SK-N-SH (cell line): ENCODE results near the gene MBD3L2. TPM values are rescaled to one million over a fixed set of nuclear protein-coding genes. Genes with fewer than 3 reads are reported as not detected.

ENCODE experiments used
- CTCF ChIA-PET: fragments of 300-600, 350-600 bp; formaldehyde crosslinking; extraction: SDS; loops from one replicate; lab custom pipeline; 2021; lab: Yijun Ruan, JAX
- POLR2A ChIA-PET: fragments of 350-600 bp; sonication (Branson Sonifier 250); formaldehyde crosslinking; extraction: SDS; loops from one replicate; lab custom pipeline; 2020; ENCODE audit warnings: antibody characterized with exemption, inconsistent platforms; lab: Yijun Ruan, JAX
- DNase-seq: peaks from one replicate; pipeline ENCODE4 v3.0.0; 2012
- H2AFZ ChIP-seq: fragments of 200-600 bp; sonication (generic); 2 replicates; pipeline ENCODE4 v1.8.1; 2016; ENCODE audit warnings: antibody characterized with exemption, mild to moderate bottlenecking, low read depth
- H3F3A ChIP-seq: fragments of 200-600 bp; sonication (generic); replicated peaks from 2 replicates; pipeline ENCODE3; 2016; ENCODE audit warnings: antibody characterized with exemption, mild to moderate bottlenecking; ENCODE audit not compliant: insufficient read depth
- H3K27ac ChIP-seq, 2 experiments: fragments of 200-500 bp in 1 of 2; fragments of 200-600 bp in 1 of 2; sonication (Bioruptor generic) in 1 of 2; sonication (generic), shearing (Covaris generic) in 1 of 2; 2 replicates each; pipeline versions ENCODE4 v1.5.1 to v1.6.1; 2014 to 2016; ENCODE audit warnings: low read depth in 2 of 2, inconsistent platforms in 1 of 2, low read length in 1 of 2, mild to moderate bottlenecking in 1 of 2, mixed read lengths in 1 of 2
- H3K27me3 ChIP-seq: fragments of 200-600 bp; sonication (generic), shearing (Covaris generic); 2 replicates; pipeline ENCODE4 v1.6.1; 2016; ENCODE audit warnings: mixed run types; ENCODE audit not compliant: insufficient read depth
- H3K36me3 ChIP-seq, 2 experiments: fragments of 200-500 bp in 1 of 2; fragments of 200-600 bp in 1 of 2; sonication (Bioruptor generic) in 1 of 2; sonication (generic) in 1 of 2; replicated peaks in 1 of 2; 2 replicates each; pipeline versions ENCODE3 to v1.5.1; 2014 to 2016; ENCODE audit warnings: low read length in 1 of 2, mild to moderate bottlenecking in 1 of 2; ENCODE audit not compliant: insufficient read depth in 2 of 2, control insufficient read depth in 1 of 2
- H3K4me1 ChIP-seq, 2 experiments: fragments of 200-500 bp in 1 of 2; fragments of 200-600 bp in 1 of 2; sonication (Bioruptor generic) in 1 of 2; sonication (generic), shearing (Covaris generic) in 1 of 2; 2 replicates each; pipeline versions ENCODE4 v1.5.1 to v1.6.1; 2014 to 2016; ENCODE audit warnings: low read depth in 1 of 2, low read length in 1 of 2, mixed run types in 1 of 2; ENCODE audit not compliant: insufficient read depth in 2 of 2, control insufficient read depth in 1 of 2
- H3K4me2 ChIP-seq: fragments of 200-600 bp; sonication (generic), shearing (Covaris generic); 2 replicates; pipeline ENCODE4 v1.6.1; 2017; ENCODE audit warnings: mixed run types
- H3K4me3 ChIP-seq, 2 experiments: fragments of 200-500 bp in 1 of 2; fragments of 200-600 bp in 1 of 2; sonication (Bioruptor generic) in 1 of 2; sonication (generic), shearing (Covaris generic) in 1 of 2; 2 replicates each; pipeline versions ENCODE4 v1.5.1 to v1.8.1; 2014 to 2016; ENCODE audit warnings: low read depth in 2 of 2, inconsistent platforms in 1 of 2, low read length in 1 of 2, mild to moderate bottlenecking in 1 of 2, mixed read lengths in 1 of 2, moderate library complexity in 1 of 2
- H3K79me2 ChIP-seq: fragments of 200-600 bp; sonication (generic); 2 replicates; pipeline ENCODE4 v1.8.1; 2017; ENCODE audit warnings: mild to moderate bottlenecking; ENCODE audit not compliant: insufficient read depth
- H3K9ac ChIP-seq: fragments of 200-600 bp; sonication (generic); 2 replicates; pipeline ENCODE4 v1.6.1; 2017; ENCODE audit warnings: mixed run types
- H3K9me2 ChIP-seq: fragments of 200-600 bp; sonication (generic); 2 replicates; pipeline ENCODE4 v1.6.1; 2017; ENCODE audit warnings: mixed run types
- H3K9me3 ChIP-seq: fragments of 200-600 bp; sonication (generic); 2 replicates; pipeline ENCODE4 v1.6.1; 2017; ENCODE audit warnings: mixed run types, mild to moderate bottlenecking, moderate library complexity
- H4K20me1 ChIP-seq: fragments of 200-600 bp; sonication (generic); 2 replicates; pipeline ENCODE4 v1.6.1; 2017; ENCODE audit warnings: mild to moderate bottlenecking, mixed run types; ENCODE audit not compliant: insufficient read depth
- CTCF ChIP-seq: fragments of 200-600 bp; sonication (generic); IDR thresholded peaks from 2 replicates; pipeline ENCODE4 v1.6.1; 2017; ENCODE audit warnings: antibody characterized with exemption, mild to moderate bottlenecking, moderate library complexity
- ELF1 ChIP-seq: IDR thresholded peaks from 2 replicates; pipeline ENCODE4 v1.4.0; 2012
- EZH2phosphoT487 ChIP-seq: fragments of 200-600 bp; sonication (generic); IDR thresholded peaks from 2 replicates; pipeline ENCODE4 v1.6.1; 2017; ENCODE audit warnings: low read depth, mixed run types, mild to moderate bottlenecking, antibody characterized with exemption, moderate library complexity, borderline replicate concordance
- FOSL2 ChIP-seq: IDR thresholded peaks from 2 replicates; pipeline ENCODE4 v1.4.0; 2012; ENCODE audit warnings: low read depth, mild to moderate bottlenecking, moderate library complexity, borderline replicate concordance
- GATA2 ChIP-seq: sonication (generic); formaldehyde crosslinking; IDR thresholded peaks from 2 replicates; pipeline ENCODE4 v1.5.0; 2020; ENCODE audit warnings: mild to moderate bottlenecking, missing genetic modification reagents
- IRF3 ChIP-seq: fragments of 150-350 bp; IDR thresholded peaks from 2 replicates; pipeline ENCODE4 v1.6.1; 2016; ENCODE audit warnings: mild to moderate bottlenecking, low read depth, low read length
- MAX ChIP-seq: IDR thresholded peaks from 2 replicates; pipeline ENCODE4 v1.4.0; 2012; ENCODE audit warnings: low read depth
- NFIC ChIP-seq: IDR thresholded peaks from 2 replicates; pipeline ENCODE4 v1.4.0; 2012; ENCODE audit warnings: borderline replicate concordance
- PBX3 ChIP-seq: IDR thresholded peaks from 2 replicates; pipeline ENCODE4; 2012
- RAD21 ChIP-seq: IDR thresholded peaks from 2 replicates; pipeline ENCODE4 v1.6.1; 2012; ENCODE audit warnings: mild to moderate bottlenecking, low read length
- REST ChIP-seq: IDR thresholded peaks from 2 replicates; pipeline ENCODE4 v1.6.1; 2012; ENCODE audit warnings: mild to moderate bottlenecking, low read depth, low read length, moderate library complexity
- RFX5 ChIP-seq: IDR thresholded peaks from 2 replicates; pipeline ENCODE4 v1.6.1; 2012; ENCODE audit warnings: mild to moderate bottlenecking, improper control_type of control experiment, low read length
- RXRA ChIP-seq: IDR thresholded peaks from 2 replicates; pipeline ENCODE4 v1.4.0; 2012; ENCODE audit warnings: low read depth, mild to moderate bottlenecking, borderline replicate concordance
- TAF1 ChIP-seq: IDR thresholded peaks from 2 replicates; pipeline ENCODE4 v1.6.1; 2012; ENCODE audit warnings: low read depth, mild to moderate bottlenecking, low read length, moderate library complexity, borderline replicate concordance
- YY1 ChIP-seq: IDR thresholded peaks from 2 replicates; pipeline ENCODE4 v1.4.0; 2012; ENCODE audit warnings: low read depth, mild to moderate bottlenecking
- WGBS: methylation state at CpG from one replicate; pipeline ENCODE4 v1.1.6; 2017; ENCODE audit warnings: low lambda C conversion rate; 5-methylcytosine and 5-hydroxymethylcytosine counted together
- polyA plus RNA-seq, 3 experiments: library from polyadenylated mRNA; depleted of rRNA; stranded (reverse); fragments of >200 nt; gene quantifications; 2 replicates each; pipeline ENCODE4 v1.2.3, GENCODE V29; 2012

Gene MBD3L2
- polyA plus RNA-seq, 1 of the 3 experiments (the other 2 are of a cell fraction), result 0.12 TPM

GRCh38 chr19:7007859-7008258 is 41.3 kb upstream of the MBD3L2 start:
- no peak overlapping the region for H3K27ac ChIP-seq
- H3K9me2 ChIP-seq, result no peaks in the 10 kb centered on the region
- H3K4me1 ChIP-seq, result no peaks in the 10 kb centered on the region
- no peak overlapping the region for H3K4me2 ChIP-seq
- no peaks in the 10 kb centered on the region for H3K36me3 ChIP-seq
- no peak overlapping the region for H3K9ac ChIP-seq
- CTCF ChIA-PET, result no interaction called here
- no peak overlapping the region for H3K4me3 ChIP-seq
- no peak for DNase-seq
- no peaks in the 10 kb centered on the region for H3K79me2 ChIP-seq
- H3F3A ChIP-seq, result no peaks in the 10 kb centered on the region
- WGBS, result under 1% methylated on average over 4 of the region's 4 CpGs
- no peaks in the 10 kb centered on the region for H3K9me3 ChIP-seq
- no peak overlapping the region for H2AFZ ChIP-seq
- TF ChIP-seq EZH2phosphoT487 (no peak), IRF3 (no peak), TAF1 (no peak), REST (no peak), RXRA (no peak), MAX (no peak), RFX5 (no peak), YY1 (no peak), RAD21 (no peak), ELF1 (no peak), FOSL2 (no peak), NFIC (no peak), CTCF (no peak), GATA2 (CRISPR knock-in tag) (no peak), PBX3 (no peak)
- TF ChIP-seq, all 33 proteins: peak for 0
- POLR2A ChIA-PET, result no interaction called here
- Histone ChIP-seq H3K27me3 (peaks cover 22% of the 10 kb centered on the region; the same call in 1 of the 2 replicates), H4K20me1 (no peaks in the 10 kb centered on the region)
